Measurements from ENCODE around the gene ZNF207. TPM values are rescaled to one million over a fixed set of nuclear protein-coding genes. Genes with fewer than 3 reads are reported as not detected.
"Not testable (repeated sequence)": the region's sequence is repeated elsewhere in the genome, so short reads cannot be mapped to it uniquely, and the experiment has no call there.

The ZNF207 gene
- total RNA-seq, 1 donor from 2014 or later, result 54.4 TPM

GRCh38 chr17:32331243-32332040, 18.5 kb upstream of the ZNF207 start:
- DNase-seq (no peak), ATAC-seq (ENCODE audit: poor library complexity) (no peak)
- intact Hi-C loops (cut with DNase I), result no loop called here

- intact Hi-C loops (cut with DNase I), result no loop called here
- ATAC-seq (ENCODE audit: poor library complexity), result no peak
- DNase-seq, result no peak
These were observed 16.8 kb upstream of the ZNF207 start for GRCh38 chr17:32333187-32333586.

GRCh38 chr17:32335046-32335445, 14.9 kb upstream of the ZNF207 start:
- intact Hi-C loops (cut with DNase I), result no loop called here
- ATAC-seq (ENCODE audit: poor library complexity), result no peak

GRCh38 chr17:32335687-32336086, 14.3 kb upstream of the ZNF207 start:
- DNase-seq (no peak), ATAC-seq (ENCODE audit: poor library complexity) (no peak)
- intact Hi-C loops (cut with DNase I), result no loop called here

More at GRCh38 chr17:32335046-32335445, 14.9 kb upstream of the ZNF207 start:
- DNase-seq, result no peak

GRCh38 chr17:32341141-32341856, 8.7 kb upstream of the ZNF207 start:
- intact Hi-C loops (cut with DNase I), result no loop called here
- DNase-seq, result no peak

GRCh38 chr17:32341857-32342602, 7.9 kb upstream of the ZNF207 start, which contains the start of gene C17orf75:
C17orf75 (minus strand) TSS chr17:32342173; CDS start chr17:32342139, 34 bp downstream.
- intact Hi-C loops (cut with DNase I), result no loop called here
- ATAC-seq (ENCODE audit: poor library complexity) (peak; percentile 96), DNase-seq (peak; percentile 87)

More at GRCh38 chr17:32341141-32341856, 8.7 kb upstream of the ZNF207 start:
- peak; percentile 2 for ATAC-seq (ENCODE audit: poor library complexity)

GRCh38 chr17:32342603-32343325, 7.2 kb upstream of the ZNF207 start:
- intact Hi-C loops (cut with DNase I), result no loop called here
- DNase-seq (no peak), ATAC-seq (ENCODE audit: poor library complexity) (no peak)

GRCh38 chr17:32345951-32346600, 3.9 kb upstream of the ZNF207 start:
- DNase-seq (no peak), ATAC-seq (ENCODE audit: poor library complexity) (no peak)

GRCh38 chr17:32348483-32348800, 1.5 kb upstream of the ZNF207 start:
- DNase-seq, result no peak
- intact Hi-C loops (cut with DNase I), result no loop called here
- no peak for ATAC-seq (ENCODE audit: poor library complexity)

More at GRCh38 chr17:32345951-32346600, 3.9 kb upstream of the ZNF207 start:
- intact Hi-C loops (cut with DNase I), result no loop called here

GRCh38 chr17:32349503-32349853, 479 bp upstream of the ZNF207 start:
- ATAC-seq (ENCODE audit: poor library complexity), result peak; percentile 38
- intact Hi-C loops (cut with DNase I), result no loop called here
- no peak for DNase-seq

- DNase-seq (no peak), ATAC-seq (ENCODE audit: poor library complexity) (peak; percentile 62)
- intact Hi-C loops (cut with DNase I), result no loop called here
These were observed 885 bp downstream of the ZNF207 start for GRCh38 chr17:32350666-32351418.

GRCh38 chr17:32352734-32353133, 2.8 kb downstream of the ZNF207 start:
- intact Hi-C loops (cut with DNase I); ATAC-seq (ENCODE audit: poor library complexity): not testable (repeated sequence)

GRCh38 chr17:32355649-32356377, 5.9 kb downstream of the ZNF207 start:
- peak; percentile 38 for ATAC-seq (ENCODE audit: poor library complexity)
- DNase-seq, result no peak
- intact Hi-C loops (cut with DNase I), result no loop called here

More at GRCh38 chr17:32352734-32353133, 2.8 kb downstream of the ZNF207 start:
- DNase-seq, result not testable (repeated sequence)

- intact Hi-C loops (cut with DNase I), result no loop called here
- DNase-seq (no peak), ATAC-seq (ENCODE audit: poor library complexity) (no peak)
These were observed 6.4 kb downstream of the ZNF207 start for GRCh38 chr17:32356378-32356743.

GRCh38 chr17:32356750-32357149, 6.8 kb downstream of the ZNF207 start:
- no peak for ATAC-seq (ENCODE audit: poor library complexity)
- intact Hi-C loops (cut with DNase I), result no loop called here
- DNase-seq, result no peak

GRCh38 chr17:32357615-32358014, 7.7 kb downstream of the ZNF207 start:
- no peak for DNase-seq
- ATAC-seq (ENCODE audit: poor library complexity), result no peak
- intact Hi-C loops (cut with DNase I), result no loop called here

- intact Hi-C loops (cut with DNase I), result no loop called here
- DNase-seq (no peak), ATAC-seq (ENCODE audit: poor library complexity) (no peak)
These were observed 11.3 kb downstream of the ZNF207 start for GRCh38 chr17:32361270-32361669.

Measured in Right ventricle myocardium superior (tissue), 1 donor.